GM23248 (cell line): Measurements from ENCODE around the gene CLIC5.

Experiments used
- EZH2 ChIP-seq: fragments of 200-600 bp; sonication (generic); IDR thresholded peaks from 2 replicates; pipeline ENCODE4 v1.6.1; 2018; ENCODE audit warnings: antibody characterized with exemption, mild to moderate bottlenecking; ENCODE audit not compliant: insufficient read depth, poor library complexity, severe bottlenecking
- EZH2phosphoT487 ChIP-seq: fragments of 200-600 bp; sonication (generic); IDR thresholded peaks from 2 replicates; pipeline ENCODE4 v1.6.1; 2018; ENCODE audit warnings: antibody characterized with exemption, moderate library complexity, mild to moderate bottlenecking, low read depth; ENCODE audit not compliant: insufficient read depth

DNA sequence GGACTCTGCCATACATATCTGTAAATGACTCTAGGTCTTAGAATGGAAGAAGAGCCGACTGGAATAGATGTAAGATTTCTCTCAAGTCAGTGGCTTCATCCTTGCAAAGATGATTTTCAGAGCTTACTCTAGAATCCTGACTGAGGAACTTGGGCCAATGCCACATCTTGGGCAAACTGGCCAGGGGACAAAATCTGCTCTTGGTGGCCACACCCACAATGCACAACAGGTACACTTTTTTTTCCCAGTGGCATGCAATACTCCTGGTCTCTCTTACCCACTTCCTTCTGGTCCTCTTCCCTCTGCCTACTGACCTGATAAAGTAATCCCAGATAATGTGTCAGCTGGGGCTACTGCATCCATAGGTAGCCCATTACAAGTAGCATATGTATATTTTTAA is 13.4 kb downstream of the CLIC5 start:
- TF ChIP-seq EZH2: no peak
- TF ChIP-seq EZH2phosphoT487: no peak
